Neuronal stem cell (in vitro differentiated cells): ENCODE results near the gene ZGRF1.

ENCODE experiments used
- DNase-seq: peaks from one replicate; pipeline ENCODE4 v3.0.0-alpha.2; 2013; ENCODE audit warnings: low spot score
- H2AFZ ChIP-seq: one replicate; pipeline ENCODE4 v1.6.1; 2013; ENCODE audit warnings: mild to moderate bottlenecking, low read length, inconsistent platforms
- H2AK5ac ChIP-seq: 2 replicates; pipeline ENCODE4 v1.6.1; 2013; ENCODE audit warnings: low read depth, mild to moderate bottlenecking, inconsistent platforms, low read length, moderate library complexity, mixed read lengths
- H2BK120ac ChIP-seq: 2 replicates; pipeline ENCODE4 v1.6.1; 2013; ENCODE audit warnings: low read depth, mild to moderate bottlenecking, inconsistent platforms, low read length, moderate library complexity, mixed read lengths
- H2BK12ac ChIP-seq: one replicate; pipeline ENCODE4 v1.6.1; 2013; ENCODE audit warnings: low read length, inconsistent platforms
- H2BK15ac ChIP-seq: 2 replicates; pipeline ENCODE4 v1.6.1; 2013; ENCODE audit warnings: mild to moderate bottlenecking, low read length, inconsistent platforms, mixed read lengths
- H2BK5ac ChIP-seq: one replicate; pipeline ENCODE4 v1.6.1; 2013; ENCODE audit warnings: inconsistent platforms, mild to moderate bottlenecking, low read length, moderate library complexity
- H3K14ac ChIP-seq: one replicate; pipeline ENCODE4 v1.6.1; 2013; ENCODE audit warnings: low read length, inconsistent platforms
- H3K18ac ChIP-seq: 2 replicates; pipeline ENCODE4 v1.6.1; 2013; ENCODE audit warnings: low read length, inconsistent platforms
- H3K23ac ChIP-seq: 2 replicates; pipeline ENCODE4 v1.6.1; 2013; ENCODE audit warnings: low read depth, mild to moderate bottlenecking, mixed read lengths, low read length, inconsistent platforms; ENCODE audit not compliant: poor library complexity
- H3K27ac ChIP-seq: replicated peaks from 3 replicates; pipeline ENCODE4 v1.5.1; 2013; ENCODE audit warnings: low read length, inconsistent platforms
- H3K27me3 ChIP-seq, 3 experiments: 2 replicates each; pipeline ENCODE4 v1.6.1; 2013; ENCODE audit warnings: low read length in 3 of 3, mild to moderate bottlenecking in 2 of 3, inconsistent platforms in 1 of 3, low read depth in 1 of 3, mixed read lengths in 1 of 3, moderate library complexity in 1 of 3; ENCODE audit not compliant: control insufficient read depth in 3 of 3, insufficient read depth in 3 of 3
- H3K36me3 ChIP-seq, 2 donors: replicated peaks in 1 of 2; 2 replicates each; pipeline ENCODE4 v1.6.1; 2013; ENCODE audit warnings: low read length in 2 of 2; ENCODE audit not compliant: control insufficient read depth in 2 of 2, insufficient read depth in 2 of 2
- H3K4ac ChIP-seq: 2 replicates; pipeline ENCODE4 v1.6.1; 2013; ENCODE audit warnings: inconsistent platforms, mild to moderate bottlenecking, low read length, moderate library complexity
- H3K4me1 ChIP-seq, 2 donors: 1 replicate in 1 of 2; 2 replicates in 1 of 2; pipeline ENCODE4 v1.6.1; 2013; ENCODE audit warnings: low read length in 2 of 2, low read depth in 1 of 2; ENCODE audit not compliant: control insufficient read depth in 2 of 2, insufficient read depth in 1 of 2
- H3K4me2 ChIP-seq: one replicate; pipeline ENCODE4 v1.6.1; 2013; ENCODE audit warnings: mild to moderate bottlenecking, low read length, inconsistent platforms; ENCODE audit not compliant: insufficient read depth, poor library complexity, severe bottlenecking
- H3K4me3 ChIP-seq, 2 donors: 2 replicates each; pipeline ENCODE4 v1.5.1; 2013; ENCODE audit warnings: low read length in 2 of 2, mild to moderate bottlenecking in 2 of 2, inconsistent platforms in 1 of 2, moderate library complexity in 1 of 2
- H3K79me1 ChIP-seq: one replicate; pipeline ENCODE4 v1.6.1; 2013; ENCODE audit warnings: low read depth, mild to moderate bottlenecking, inconsistent platforms, low read length, moderate library complexity
- H3K9ac ChIP-seq: one replicate; pipeline ENCODE4 v1.6.1; 2013; ENCODE audit warnings: mild to moderate bottlenecking, low read depth, low read length, inconsistent platforms; ENCODE audit not compliant: poor library complexity
- H3K9me3 ChIP-seq, 2 donors: replicated peaks in 1 of 2; 2 replicates each; pipeline versions ENCODE3 to v1.6.1; 2013; ENCODE audit warnings: low read length in 2 of 2, mild to moderate bottlenecking in 2 of 2, inconsistent platforms in 1 of 2, low read depth in 1 of 2, mixed read lengths in 1 of 2, moderate library complexity in 1 of 2; ENCODE audit not compliant: control insufficient read depth in 2 of 2, insufficient read depth in 1 of 2
- H4K8ac ChIP-seq: one replicate; pipeline ENCODE4 v1.6.1; 2013; ENCODE audit warnings: low read depth, mild to moderate bottlenecking, inconsistent platforms, low read length, moderate library complexity
- H4K91ac ChIP-seq: one replicate; pipeline ENCODE4 v1.6.1; 2013; ENCODE audit warnings: low read length, low read depth, mild to moderate bottlenecking, inconsistent platforms; ENCODE audit not compliant: poor library complexity
- WGBS, 2 donors: extraction: QIAGEN DNeasy Blood & Tissue Kit; methylation state at CpG; one replicate each; pipeline ENCODE4 v1.1.7; 2013; ENCODE audit warnings: missing lambda C conversion rate in 2 of 2, mixed read lengths in 1 of 2; ENCODE audit not compliant: insufficient read length in 2 of 2, insufficient replicate concordance in 1 of 2; ENCODE audit errors: extremely low coverage in 2 of 2; 5-methylcytosine and 5-hydroxymethylcytosine counted together

The ZGRF1 gene

DNA sequence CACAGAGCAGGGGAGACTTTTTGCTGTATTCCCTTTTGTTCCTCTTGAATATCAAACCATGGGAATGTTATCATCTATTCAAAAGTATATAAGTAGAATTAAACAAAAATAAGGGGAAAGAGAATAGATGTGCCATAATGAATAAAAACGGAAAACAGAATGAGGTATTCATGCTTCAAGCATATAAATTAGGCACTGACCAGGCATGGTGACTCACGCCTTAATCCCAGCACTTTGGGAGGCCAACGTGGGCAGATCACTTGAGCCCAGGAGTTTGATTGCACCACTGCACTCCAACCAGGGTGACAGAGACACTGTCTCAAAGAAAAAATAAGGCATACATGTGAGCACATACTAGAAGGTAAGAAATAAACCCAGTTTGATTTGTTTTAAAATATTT lies 104.4 kb downstream of the ZGRF1 start:
- Histone ChIP-seq H2AK5ac (no peak overlapping the region), H3K9ac (no peak overlapping the region), H3K4ac (no peak overlapping the region), H3K36me3 (no peaks in the 10 kb centered on the region), H3K27ac (no peak overlapping the region), H2BK5ac (no peak overlapping the region), H3K14ac (no peak overlapping the region), H3K4me1 (no peaks in the 10 kb centered on the region), H3K9me3 (no peaks in the 10 kb centered on the region), H3K18ac (no peak overlapping the region), H3K79me1 (no peaks in the 10 kb centered on the region), H2BK12ac (no peak overlapping the region), H3K27me3 (peaks cover 0 to 9% (median 0%) of the 10 kb centered on the region in 3 experiments), H3K4me3 (no peak overlapping the region), H2BK15ac (no peak overlapping the region), H3K4me2 (no peak overlapping the region), H4K91ac (no peak overlapping the region), H2AFZ (no peak overlapping the region), H4K8ac (no peak overlapping the region), H3K23ac (no peak overlapping the region), H2BK120ac (no peak overlapping the region)
- no peak for DNase-seq
- no CpG with 5 or more reads among the region's 3 CpGs for whole genome bisulfite sequencing, 2 donors

DNA sequence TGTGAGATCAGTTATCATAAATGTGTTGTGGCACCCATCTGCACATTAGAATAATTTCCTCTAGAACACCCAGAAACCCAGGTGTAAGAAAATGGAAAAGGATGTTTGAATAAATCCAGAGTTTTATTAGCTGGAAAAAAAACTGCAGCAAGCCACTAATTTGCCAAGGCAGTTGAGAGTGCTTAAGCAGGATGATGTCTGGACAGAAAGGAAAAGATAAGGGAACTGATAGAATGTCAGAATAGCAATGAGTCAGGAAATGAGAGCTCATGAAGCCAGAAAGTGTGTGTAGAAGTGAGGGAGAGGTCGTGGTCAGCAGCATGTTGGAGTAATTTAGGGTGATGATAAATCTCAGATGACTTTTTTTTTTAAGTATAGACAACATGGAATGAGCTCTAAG lies 105.6 kb downstream of the ZGRF1 start:
- Histone ChIP-seq H4K91ac (no peak overlapping the region), H3K23ac (no peak overlapping the region), H3K27me3 (peaks cover 0 to 20% (median 0%) of the 10 kb centered on the region in 3 experiments)

DNA sequence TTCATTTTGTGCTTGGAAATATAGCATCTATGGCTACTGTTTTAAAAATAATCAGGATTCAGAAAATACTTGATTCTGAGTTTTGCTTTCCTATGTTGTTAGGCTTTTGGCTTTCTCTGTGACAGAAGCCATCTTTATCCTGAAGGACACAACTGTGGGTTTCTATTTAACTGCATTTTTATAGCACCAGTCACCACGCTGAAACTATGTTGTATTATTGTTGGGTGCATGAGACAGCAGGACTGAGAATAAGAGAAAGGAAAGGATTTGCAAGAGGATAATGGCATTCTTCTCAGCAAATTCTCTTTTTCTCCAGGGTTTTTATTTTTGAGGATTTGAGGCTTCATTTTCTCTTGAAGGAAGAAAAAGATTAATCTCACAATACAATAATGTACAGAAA lies 110.6 kb downstream of the ZGRF1 start:
- H2AFZ ChIP-seq, result no peak overlapping the region
- no peak overlapping the region for H3K23ac ChIP-seq
- H3K4me1 ChIP-seq, result peaks cover 3 to 4% of the 10 kb centered on the region in 2 donors
- H3K79me1 ChIP-seq, result no peaks in the 10 kb centered on the region
- no peak overlapping the region for H2BK5ac ChIP-seq
- no peak overlapping the region for H3K27ac ChIP-seq
- peaks cover 0 to 8% of the 10 kb centered on the region in 2 donors for H3K9me3 ChIP-seq
- no peak overlapping the region for H3K4ac ChIP-seq
- H2BK120ac ChIP-seq, result no peak overlapping the region
- no peak overlapping the region for H3K4me2 ChIP-seq
- no CpG with 5 or more reads among the region's 1 CpG for WGBS, 2 donors
- H3K14ac ChIP-seq, result no peak overlapping the region
- no peak overlapping the region for H2AK5ac ChIP-seq
- no peak overlapping the region for H2BK15ac ChIP-seq
- peaks cover 0 to 70% (median 16%) of the 10 kb centered on the region in 3 experiments for H3K27me3 ChIP-seq
- H3K36me3 ChIP-seq, result no peaks in the 10 kb centered on the region
- H4K91ac ChIP-seq, result no peak overlapping the region
- H4K8ac ChIP-seq, result no peak overlapping the region
- no peak overlapping the region for H3K4me3 ChIP-seq
- H3K9ac ChIP-seq, result no peak overlapping the region
- no peak overlapping the region for H3K18ac ChIP-seq
- no peak for DNase-seq
- H2BK12ac ChIP-seq, result no peak overlapping the region

More for the DNA sequence above, 105.6 kb downstream of the ZGRF1 start:
- no peak overlapping the region for H3K9ac ChIP-seq
- no peak overlapping the region for H4K8ac ChIP-seq
- H2BK5ac ChIP-seq, result no peak overlapping the region
- H3K4ac ChIP-seq, result no peak overlapping the region
- no peaks in the 10 kb centered on the region for H3K36me3 ChIP-seq
- H3K4me2 ChIP-seq, result no peak overlapping the region
- H2BK15ac ChIP-seq, result no peak overlapping the region
- no peak overlapping the region for H3K14ac ChIP-seq
- no peak for DNase-seq
- H3K18ac ChIP-seq, result no peak overlapping the region
- WGBS, 2 donors, result no CpG with 5 or more reads among the region's 1 CpG
- no peaks in the 10 kb centered on the region for H3K9me3 ChIP-seq
- no peak overlapping the region for H3K4me3 ChIP-seq
- H2AK5ac ChIP-seq, result no peak overlapping the region
- H2BK120ac ChIP-seq, result no peak overlapping the region
- H2AFZ ChIP-seq, result no peak overlapping the region
- no peak overlapping the region for H3K27ac ChIP-seq
- H2BK12ac ChIP-seq, result no peak overlapping the region
- H3K79me1 ChIP-seq, result no peaks in the 10 kb centered on the region
- no peaks in the 10 kb centered on the region for H3K4me1 ChIP-seq

DNA sequence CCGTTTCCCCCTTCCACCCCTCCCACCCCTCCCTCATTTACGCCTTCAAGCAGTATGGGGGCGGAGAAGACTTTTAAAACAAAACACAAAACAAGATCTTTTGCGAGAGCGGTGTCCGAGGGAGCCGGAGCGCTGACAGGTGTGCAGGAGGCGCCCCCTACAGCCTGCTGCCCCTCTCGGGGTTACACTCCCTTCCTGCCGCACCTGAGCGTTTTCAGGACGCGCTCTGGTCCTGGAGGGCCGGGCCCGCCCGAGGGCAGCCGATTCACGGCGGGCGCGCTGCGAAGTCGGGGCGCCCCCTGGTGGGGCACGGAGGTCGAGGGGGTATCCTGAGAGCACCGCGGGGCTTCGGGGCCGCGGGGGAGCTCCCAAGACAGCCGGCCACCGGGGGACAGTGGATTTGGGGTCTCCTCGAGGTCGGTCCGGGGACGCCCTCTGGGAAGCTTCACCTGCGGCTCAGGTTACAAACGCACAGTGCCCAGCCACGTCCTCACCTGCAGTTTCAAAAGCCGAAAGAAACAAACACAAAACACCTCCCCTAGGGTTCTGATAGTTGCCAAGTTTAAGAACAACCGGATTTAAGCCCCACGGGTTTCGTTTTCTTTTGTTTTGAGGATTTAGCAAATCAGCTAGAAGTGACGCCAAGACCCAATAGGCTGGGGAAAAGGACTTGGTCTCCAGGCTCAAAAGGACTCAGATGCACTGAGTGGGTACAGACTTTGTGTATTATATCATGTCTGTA lies 112.8 kb downstream of the ZGRF1 start:
- Histone ChIP-seq H2BK15ac (no peak overlapping the region), H3K36me3 (no peaks in the 10 kb centered on the region), H3K14ac (no peak overlapping the region), H3K4me2 (peak overlapping the region; percentile 39), H3K79me1 (no peaks in the 10 kb centered on the region), H3K27me3 (peaks cover 0 to 88% (median 33%) of the 10 kb centered on the region in 3 experiments), H3K4ac (no peak overlapping the region), H2BK120ac (no peak overlapping the region), H3K9me3 (peaks cover 0 to 8% of the 10 kb centered on the region in 2 donors), H2BK5ac (no peak overlapping the region), H3K18ac (peak overlapping the region; percentile 76), H2BK12ac (no peak overlapping the region), H4K8ac (no peak overlapping the region), H2AFZ (peak overlapping the region; percentile 57), H4K91ac (no peak overlapping the region), H3K27ac (no peak overlapping the region), H3K9ac (no peak overlapping the region), H3K4me3 (no peak overlapping the region), H2AK5ac (no peak overlapping the region), H3K23ac (no peak overlapping the region), H3K4me1 (peaks cover 13 to 18% of the 10 kb centered on the region in 2 donors)
- peak; percentile 72 for DNase-seq
- no CpG with 5 or more reads among the region's 46 CpGs for WGBS, 2 donors
